Measurements from ENCODE around the gene LENEP.

LENEP gene

DNA sequence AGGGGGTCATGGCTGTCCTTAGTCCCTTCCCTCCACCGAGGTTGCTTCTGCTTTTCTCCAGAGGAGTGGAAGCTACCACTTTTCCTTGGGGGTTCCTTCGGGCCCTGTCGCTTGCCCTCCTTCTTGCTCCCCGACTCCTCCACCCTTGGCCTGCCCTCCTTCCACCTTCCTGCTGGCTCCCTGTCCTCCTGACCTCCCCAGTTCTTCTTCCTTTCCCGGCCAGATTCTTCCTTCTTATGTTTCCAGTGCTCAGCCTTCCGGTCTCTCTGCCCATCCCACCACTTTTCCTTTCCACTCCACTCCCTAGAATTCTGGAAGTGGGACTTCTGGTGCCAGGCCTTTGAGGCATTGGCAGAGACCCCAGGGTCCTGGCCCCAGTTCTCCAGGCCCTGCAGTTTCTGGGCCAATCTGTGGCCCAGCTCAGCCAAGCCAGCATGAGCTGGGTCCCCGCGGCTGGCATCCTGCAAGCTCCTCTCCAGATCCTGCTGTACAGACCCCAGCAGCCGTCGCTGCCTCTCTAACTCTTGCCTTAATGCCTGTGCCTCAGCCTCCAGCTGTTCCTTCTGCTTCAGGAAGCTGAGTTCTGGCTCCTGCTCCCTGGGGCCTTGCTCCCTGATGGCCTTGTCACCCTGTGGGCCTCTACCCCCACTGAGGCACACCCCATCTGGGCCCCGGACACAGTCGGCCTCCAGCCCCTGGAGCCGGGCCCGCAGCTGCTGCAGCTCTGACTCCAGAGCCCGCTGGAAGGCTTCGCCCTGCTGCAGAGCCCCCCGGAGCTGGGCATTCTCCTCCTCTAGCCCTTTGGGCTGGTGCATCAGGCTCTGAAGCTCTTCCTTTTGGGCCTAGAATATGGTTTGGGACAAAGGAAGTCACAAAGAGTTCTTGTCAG lies 47.2 kb upstream of the LENEP start:
- Histone ChIP-seq H3K4me2 (ENCODE audit: low read length) (no peak overlapping the region), H3K9ac (no peak overlapping the region), H2AFZ (no peak overlapping the region), H3K4me1 (peaks cover 19% of the 10 kb centered on the region), H3K9me3 (ENCODE audit: control insufficient read depth, low read length) (no peaks in the 10 kb centered on the region), H3K27me3 (ENCODE audit: control insufficient read depth, insufficient read depth, low read length) (no peaks in the 10 kb centered on the region), H3K79me2 (no peaks in the 10 kb centered on the region), H3K36me3 (ENCODE audit: control insufficient read depth, insufficient read depth, low read length) (no peaks in the 10 kb centered on the region), H3K27ac (no peak overlapping the region), H3K4me3 (ENCODE audit: low read depth, low read length) (no peak overlapping the region)
- TF ChIP-seq, protein P1, sequence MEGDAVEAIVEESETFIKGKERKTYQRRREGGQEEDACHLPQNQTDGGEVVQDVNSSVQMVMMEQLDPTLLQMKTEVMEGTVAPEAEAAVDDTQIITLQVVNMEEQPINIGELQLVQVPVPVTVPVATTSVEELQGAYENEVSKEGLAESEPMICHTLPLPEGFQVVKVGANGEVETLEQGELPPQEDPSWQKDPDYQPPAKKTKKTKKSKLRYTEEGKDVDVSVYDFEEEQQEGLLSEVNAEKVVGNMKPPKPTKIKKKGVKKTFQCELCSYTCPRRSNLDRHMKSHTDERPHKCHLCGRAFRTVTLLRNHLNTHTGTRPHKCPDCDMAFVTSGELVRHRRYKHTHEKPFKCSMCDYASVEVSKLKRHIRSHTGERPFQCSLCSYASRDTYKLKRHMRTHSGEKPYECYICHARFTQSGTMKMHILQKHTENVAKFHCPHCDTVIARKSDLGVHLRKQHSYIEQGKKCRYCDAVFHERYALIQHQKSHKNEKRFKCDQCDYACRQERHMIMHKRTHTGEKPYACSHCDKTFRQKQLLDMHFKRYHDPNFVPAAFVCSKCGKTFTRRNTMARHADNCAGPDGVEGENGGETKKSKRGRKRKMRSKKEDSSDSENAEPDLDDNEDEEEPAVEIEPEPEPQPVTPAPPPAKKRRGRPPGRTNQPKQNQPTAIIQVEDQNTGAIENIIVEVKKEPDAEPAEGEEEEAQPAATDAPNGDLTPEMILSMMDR (IDR thresholded peaks at IDR 0.05): no peak

DNA sequence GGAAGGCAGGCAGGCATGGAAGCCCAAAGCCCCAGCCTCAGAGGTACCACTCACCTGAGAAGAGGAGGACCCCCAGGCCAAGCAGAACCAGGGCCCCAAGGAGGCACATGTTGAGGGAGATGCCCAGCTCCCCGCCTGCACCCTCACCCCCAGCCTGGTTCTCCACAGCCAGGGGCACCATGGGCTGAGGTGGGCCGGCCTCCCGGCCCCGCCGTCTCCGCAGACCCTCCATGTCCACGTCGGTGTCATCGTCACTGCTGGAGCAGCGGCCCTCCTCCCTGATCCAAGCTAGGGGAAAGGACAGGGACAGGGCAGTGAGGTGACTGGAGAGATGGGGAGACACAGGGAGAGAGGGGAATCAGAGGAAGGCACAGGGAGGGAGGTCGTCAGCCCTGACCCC lies 45.3 kb upstream of the LENEP start:
- H3K79me2 ChIP-seq: no peaks in the 10 kb centered on the region
- no peak overlapping the region for H3K4me3 ChIP-seq (ENCODE audit: low read depth, low read length)
- no peak overlapping the region for H3K4me2 ChIP-seq (ENCODE audit: low read length)
- no peak overlapping the region for H3K27ac ChIP-seq
- no peaks in the 10 kb centered on the region for H3K27me3 ChIP-seq (ENCODE audit: control insufficient read depth, insufficient read depth, low read length)
- no peak overlapping the region for H3K9ac ChIP-seq
- H3K9me3 ChIP-seq (ENCODE audit: control insufficient read depth, low read length): no peaks in the 10 kb centered on the region
- no peak overlapping the region for H2AFZ ChIP-seq
- no peaks in the 10 kb centered on the region for H3K36me3 ChIP-seq (ENCODE audit: control insufficient read depth, insufficient read depth, low read length)
- TF ChIP-seq, protein P1 (IDR thresholded peaks at IDR 0.05): no peak
- peaks cover 8% of the 10 kb centered on the region for H3K4me1 ChIP-seq

DNA sequence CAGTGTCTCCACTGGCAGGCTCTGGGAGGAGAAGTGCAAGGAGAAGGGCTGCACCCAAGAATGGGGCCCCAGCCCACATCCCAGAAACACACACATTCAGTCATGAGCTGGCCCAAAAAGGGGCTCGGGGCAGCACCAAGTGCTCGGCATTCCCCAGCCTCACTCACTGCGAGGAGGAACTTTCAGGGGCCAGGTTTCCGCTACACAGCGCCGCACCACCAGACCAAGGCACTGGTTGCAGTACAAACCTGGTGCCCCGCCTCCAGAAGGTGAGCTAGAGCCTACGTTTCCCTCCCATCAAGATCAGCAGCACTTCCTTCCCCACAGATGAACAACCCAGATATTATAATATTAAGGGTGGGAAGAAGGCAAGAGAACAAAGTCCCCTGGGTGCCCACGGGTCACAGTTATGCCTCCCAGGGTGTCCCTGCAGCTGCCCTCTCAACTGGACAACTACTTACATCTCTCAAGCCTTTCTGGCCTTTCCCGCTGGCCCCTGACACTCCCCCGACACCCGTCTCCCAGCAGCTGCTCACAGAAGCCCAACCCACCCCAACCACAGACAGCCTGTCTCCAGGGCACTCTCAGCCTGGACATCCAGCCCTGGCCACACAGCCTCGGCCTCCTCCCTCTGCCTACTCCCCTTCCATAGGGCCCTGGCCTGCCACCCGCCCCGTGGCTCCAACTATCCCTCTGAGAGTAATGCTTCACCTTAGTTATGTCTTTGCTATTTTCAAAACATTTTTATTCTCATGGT lies 41.3 kb upstream of the LENEP start:
- TF ChIP-seq, protein P1 (IDR thresholded peaks at IDR 0.05): no peak
- H3K79me2 ChIP-seq: no peaks in the 10 kb centered on the region
- H3K9ac ChIP-seq: no peak overlapping the region
- H3K36me3 ChIP-seq (ENCODE audit: control insufficient read depth, insufficient read depth, low read length): no peaks in the 10 kb centered on the region
- no peak overlapping the region for H3K4me2 ChIP-seq (ENCODE audit: low read length)
- no peak overlapping the region for H3K27ac ChIP-seq
- peaks cover 5% of the 10 kb centered on the region for H3K4me1 ChIP-seq
- H3K9me3 ChIP-seq (ENCODE audit: control insufficient read depth, low read length): no peaks in the 10 kb centered on the region
- H3K4me3 ChIP-seq (ENCODE audit: low read depth, low read length): no peak overlapping the region
- H3K27me3 ChIP-seq (ENCODE audit: control insufficient read depth, insufficient read depth, low read length): no peaks in the 10 kb centered on the region
- H2AFZ ChIP-seq: no peak overlapping the region

DNA sequence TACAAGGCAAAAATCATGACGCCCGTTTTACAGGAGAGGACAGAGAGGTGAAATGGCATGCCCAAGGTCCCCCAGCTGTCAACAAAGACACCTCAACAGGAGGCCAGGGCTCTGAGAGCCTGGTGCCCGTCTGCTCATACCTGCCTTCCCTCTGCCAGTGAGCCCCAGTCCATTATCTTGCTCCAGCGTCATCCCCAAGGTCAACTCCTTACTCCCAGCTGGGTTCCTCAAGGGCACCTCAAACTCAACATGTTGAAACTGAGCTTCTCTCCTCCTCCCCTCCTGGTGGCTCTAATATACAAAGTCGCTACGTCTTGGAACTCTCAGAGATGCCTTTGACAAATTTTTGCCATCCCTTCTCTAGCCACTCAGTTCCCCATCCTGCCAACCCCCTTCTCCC lies 40.7 kb upstream of the LENEP start:
- Histone ChIP-seq H3K27ac (no peak overlapping the region), H3K4me1 (peaks cover 5% of the 10 kb centered on the region)

More for the DNA sequence above, 40.7 kb upstream of the LENEP start:
- TF ChIP-seq, protein P1 (IDR thresholded peaks at IDR 0.05): no peak
- H2AFZ ChIP-seq: no peak overlapping the region
- H3K4me2 ChIP-seq (ENCODE audit: low read length): no peak overlapping the region
- H3K4me3 ChIP-seq (ENCODE audit: low read depth, low read length): no peak overlapping the region
- H3K27me3 ChIP-seq (ENCODE audit: control insufficient read depth, insufficient read depth, low read length): no peaks in the 10 kb centered on the region
- no peak overlapping the region for H3K9ac ChIP-seq
- H3K36me3 ChIP-seq (ENCODE audit: control insufficient read depth, insufficient read depth, low read length): no peaks in the 10 kb centered on the region
- H3K9me3 ChIP-seq (ENCODE audit: control insufficient read depth, low read length): no peaks in the 10 kb centered on the region
- H3K79me2 ChIP-seq: no peaks in the 10 kb centered on the region
